MG63 (cell line): ENCODE data around the gene ETFRF1. TPM values are rescaled to one million over a fixed set of nuclear protein-coding genes. Genes with fewer than 3 reads are reported as not detected.

ENCODE experiments used
- DNase-seq: peaks from one replicate; pipeline ENCODE4 v3.0.0-alpha.2; 2020
- H3K27me3 ChIP-seq: fragments of 250-450 bp; sonication (Bioruptor Pico); 2 replicates; pipeline ENCODE4 v1.5.1; 2020; ENCODE audit warnings: mild to moderate bottlenecking, moderate library complexity
- H3K36me3 ChIP-seq: fragments of 250-450 bp; sonication (Bioruptor Pico); 2 replicates; pipeline ENCODE4 v1.5.1; 2020; ENCODE audit warnings: mild to moderate bottlenecking, moderate library complexity
- H3K4me3 ChIP-seq: fragments of 250-450 bp; sonication (Bioruptor Pico); 2 replicates; pipeline ENCODE4 v1.5.1; 2020; ENCODE audit warnings: mild to moderate bottlenecking, moderate library complexity
- H3K9me3 ChIP-seq: fragments of 250-450 bp; sonication (Bioruptor Pico); 2 replicates; pipeline ENCODE4 v1.5.1; 2020; ENCODE audit warnings: mild to moderate bottlenecking, moderate library complexity
- total RNA-seq: library from RNA; depleted of rRNA; stranded (reverse); fragments of >200 nt; shearing (Covaris generic); gene quantifications from 2 replicates; pipeline ENCODE4 v1.2.3, GENCODE V29; 2014; ENCODE audit warnings: low replicate concordance; rRNA removed

ETFRF1 gene, protein sequence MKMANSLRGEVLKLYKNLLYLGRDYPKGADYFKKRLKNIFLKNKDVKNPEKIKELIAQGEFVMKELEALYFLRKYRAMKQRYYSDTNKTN
- 25.6 and 71.4 TPM in 2 replicates for total RNA-seq

DNA sequence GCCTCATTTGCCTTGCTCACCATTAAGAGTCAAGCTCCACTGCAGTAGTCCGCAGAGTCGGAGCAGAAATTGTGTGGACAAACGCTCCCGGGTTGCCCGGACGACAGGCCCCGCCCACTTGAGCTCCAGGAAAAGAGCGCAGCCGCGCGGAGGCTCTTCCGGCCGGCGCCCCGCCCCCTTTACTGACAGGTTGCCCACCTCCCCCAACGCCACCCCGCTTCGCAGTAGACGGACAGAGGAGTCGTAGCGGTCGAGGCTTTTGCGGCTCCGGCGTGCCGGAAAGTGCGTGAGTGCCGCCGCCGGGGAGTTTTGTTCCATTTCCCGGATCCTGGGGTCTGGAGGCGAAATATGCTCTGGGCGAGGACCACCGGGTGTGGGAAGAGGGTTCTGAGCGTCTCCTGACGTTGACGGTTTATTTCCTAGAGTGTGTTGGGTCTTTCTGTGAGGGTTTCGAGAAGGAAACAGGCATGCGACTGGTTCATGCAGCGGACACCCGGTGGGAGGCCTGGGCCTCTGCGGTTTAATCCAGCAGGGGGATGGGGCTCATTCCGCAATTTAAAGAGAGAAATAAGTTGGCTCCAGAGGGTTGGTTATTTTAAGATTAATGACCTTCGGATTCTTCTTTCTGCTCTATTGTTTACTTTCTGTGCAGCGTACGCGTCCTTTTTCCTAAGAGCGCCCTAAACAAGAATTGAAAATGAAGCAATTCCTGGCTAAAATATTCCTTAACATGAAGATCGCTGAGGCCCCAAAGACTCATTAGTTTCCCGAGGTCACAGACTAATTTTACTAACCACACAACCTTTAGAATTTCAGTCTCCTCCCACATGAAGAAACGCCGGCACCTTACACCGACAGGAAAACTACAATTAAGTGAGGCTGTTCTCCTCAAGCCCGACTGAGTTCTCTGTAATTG, at the start of gene ETFRF1, which contains the start of gene DNAI7:
ETFRF1 (plus strand) TSS at position 182 of the 916 bp plus-strand sequence. CDS start 8,720 bp downstream, outside the sequence.
DNAI7 (minus strand) TSS at position 105 of the 916 bp plus-strand sequence; CDS start at position 23, 82 bp downstream.
- H3K36me3 ChIP-seq: peaks cover 16% of the 10 kb centered on the region
- peak; percentile 99 for DNase-seq
- H3K9me3 ChIP-seq: no peaks in the 10 kb centered on the region
- peak within 1 kb of the TSS; percentile 80 for H3K4me3 ChIP-seq
- H3K27me3 ChIP-seq: no peaks in the 10 kb centered on the region

DNA sequence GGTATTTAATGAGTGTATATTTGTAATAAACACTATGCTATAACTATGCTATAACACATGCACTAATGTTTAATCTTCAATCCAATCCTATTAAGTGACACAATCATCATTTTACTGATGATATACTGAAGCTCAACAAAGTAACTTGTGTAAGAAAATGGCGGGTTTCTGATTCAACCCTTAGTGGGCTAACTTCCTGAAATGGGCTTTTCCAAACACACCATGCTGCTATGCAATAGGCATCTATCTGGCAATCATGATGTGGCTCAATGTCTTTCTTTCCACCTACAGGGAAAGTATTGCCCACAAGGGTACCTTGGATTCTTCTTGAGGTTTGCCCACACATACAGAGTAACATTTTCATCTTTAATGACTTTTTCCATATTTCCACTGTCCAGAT, 48.4 kb upstream of the ETFRF1 start:
- Histone ChIP-seq H3K27me3 (no peaks in the 10 kb centered on the region), H3K36me3 (no peaks in the 10 kb centered on the region), H3K9me3 (no peaks in the 10 kb centered on the region), H3K4me3 (no peak overlapping the region)
- no peak for DNase-seq

GRCh38 chr12:25151476-25151875, 43.6 kb upstream of the ETFRF1 start:
- Histone ChIP-seq H3K36me3 (no peaks in the 10 kb centered on the region), H3K4me3 (no peak overlapping the region), H3K9me3 (no peaks in the 10 kb centered on the region), H3K27me3 (no peaks in the 10 kb centered on the region)
- peak; percentile 99 for DNase-seq

GRCh38 chr12:25152055-25152454, 43.0 kb upstream of the ETFRF1 start:
- Histone ChIP-seq H3K36me3 (no peaks in the 10 kb centered on the region), H3K9me3 (no peaks in the 10 kb centered on the region), H3K4me3 (no peak overlapping the region), H3K27me3 (no peaks in the 10 kb centered on the region)
- DNase-seq: peak; percentile 5

DNA sequence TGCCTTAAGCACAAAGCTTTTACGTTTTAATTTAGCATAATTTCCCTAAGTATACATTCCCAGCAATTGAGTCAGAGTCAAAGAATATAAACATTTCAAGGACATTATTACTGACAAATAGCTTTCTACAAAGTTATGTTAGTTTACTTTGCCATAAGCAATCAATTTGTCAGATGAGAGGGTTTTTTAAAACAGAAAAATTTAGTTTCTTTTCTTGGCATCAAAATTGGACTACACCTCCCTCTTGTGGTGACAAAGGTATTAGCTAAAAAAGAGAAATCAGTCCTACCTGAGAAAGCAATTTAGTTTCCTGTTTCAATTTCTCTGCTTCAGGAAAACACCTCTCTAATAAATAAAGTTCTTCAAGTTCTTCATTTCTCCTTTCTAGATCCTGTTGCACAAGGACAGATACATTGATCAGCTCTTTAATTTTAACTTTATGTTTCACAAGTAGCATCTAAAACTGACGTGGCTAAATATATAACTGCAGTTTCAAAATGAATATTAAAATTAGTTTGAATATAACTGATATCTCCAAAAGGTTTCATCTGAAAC, 39.9 kb upstream of the ETFRF1 start:
- Histone ChIP-seq H3K9me3 (no peaks in the 10 kb centered on the region), H3K4me3 (no peak overlapping the region), H3K27me3 (no peaks in the 10 kb centered on the region), H3K36me3 (no peaks in the 10 kb centered on the region)
- DNase-seq: no peak

GRCh38 chr12:25156061-25156460, 39.0 kb upstream of the ETFRF1 start:
- no peaks in the 10 kb centered on the region for H3K27me3 ChIP-seq
- H3K9me3 ChIP-seq: no peaks in the 10 kb centered on the region
- H3K36me3 ChIP-seq: no peaks in the 10 kb centered on the region
- H3K4me3 ChIP-seq: no peak overlapping the region
- DNase-seq: no peak

DNA sequence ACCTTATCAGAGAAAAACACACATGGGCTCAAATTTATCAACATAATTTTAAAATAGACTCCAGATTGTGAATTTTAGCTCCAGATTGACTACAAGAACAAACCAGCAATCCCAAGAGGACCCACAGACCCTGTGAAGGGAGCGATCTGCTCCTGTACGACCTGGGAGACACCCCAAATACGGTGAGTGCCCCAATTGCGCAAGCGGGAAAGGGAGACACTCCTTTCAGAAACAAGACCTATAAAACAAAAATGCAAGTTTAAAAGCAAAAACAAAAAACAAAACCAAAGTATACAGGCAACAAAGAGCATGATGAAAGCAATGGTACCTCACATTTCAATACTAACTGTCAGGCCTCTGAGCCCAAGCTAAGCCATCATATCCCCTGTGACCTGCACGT, 32.2 kb upstream of the ETFRF1 start:
- Histone ChIP-seq H3K36me3 (no peaks in the 10 kb centered on the region), H3K9me3 (no peaks in the 10 kb centered on the region), H3K27me3 (no peaks in the 10 kb centered on the region), H3K4me3 (no peak overlapping the region)
- no peak for DNase-seq

DNA sequence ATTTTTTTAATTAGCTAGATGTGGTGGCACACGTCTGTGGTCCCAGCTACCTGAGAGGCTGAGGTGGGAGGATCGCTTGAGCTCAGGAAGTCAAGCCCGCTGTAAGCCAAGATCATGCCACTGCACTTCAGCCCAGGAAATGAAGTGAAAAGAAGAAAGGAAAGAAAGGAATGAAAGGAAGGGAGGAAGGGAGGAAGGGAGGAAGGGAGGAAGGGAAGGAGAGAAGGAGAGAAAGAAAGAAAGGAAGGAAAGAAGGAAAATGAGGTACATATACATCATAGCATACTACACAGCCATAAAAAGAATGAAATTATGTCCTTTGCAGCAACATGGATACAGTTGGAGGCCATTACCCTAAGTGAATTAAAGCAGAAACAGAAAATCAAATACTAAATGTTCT, 12.3 kb upstream of the ETFRF1 start:
- Histone ChIP-seq H3K27me3 (no peaks in the 10 kb centered on the region), H3K4me3 (no peak overlapping the region), H3K36me3 (no peaks in the 10 kb centered on the region), H3K9me3 (no peaks in the 10 kb centered on the region)
- DNase-seq: no peak

- DNase-seq: no peak
- Histone ChIP-seq H3K36me3 (no peaks in the 10 kb centered on the region), H3K27me3 (no peaks in the 10 kb centered on the region), H3K4me3 (no peak overlapping the region), H3K9me3 (no peaks in the 10 kb centered on the region)
These were observed 10.9 kb upstream of the ETFRF1 start for GRCh38 chr12:25184132-25184531.

- no peaks in the 10 kb centered on the region for H3K9me3 ChIP-seq
- no peaks in the 10 kb centered on the region for H3K27me3 ChIP-seq
- DNase-seq: no peak
- H3K4me3 ChIP-seq: no peak overlapping the region
- H3K36me3 ChIP-seq: no peaks in the 10 kb centered on the region
These were observed 8.8 kb upstream of the ETFRF1 start for GRCh38 chr12:25186038-25186787.

DNA sequence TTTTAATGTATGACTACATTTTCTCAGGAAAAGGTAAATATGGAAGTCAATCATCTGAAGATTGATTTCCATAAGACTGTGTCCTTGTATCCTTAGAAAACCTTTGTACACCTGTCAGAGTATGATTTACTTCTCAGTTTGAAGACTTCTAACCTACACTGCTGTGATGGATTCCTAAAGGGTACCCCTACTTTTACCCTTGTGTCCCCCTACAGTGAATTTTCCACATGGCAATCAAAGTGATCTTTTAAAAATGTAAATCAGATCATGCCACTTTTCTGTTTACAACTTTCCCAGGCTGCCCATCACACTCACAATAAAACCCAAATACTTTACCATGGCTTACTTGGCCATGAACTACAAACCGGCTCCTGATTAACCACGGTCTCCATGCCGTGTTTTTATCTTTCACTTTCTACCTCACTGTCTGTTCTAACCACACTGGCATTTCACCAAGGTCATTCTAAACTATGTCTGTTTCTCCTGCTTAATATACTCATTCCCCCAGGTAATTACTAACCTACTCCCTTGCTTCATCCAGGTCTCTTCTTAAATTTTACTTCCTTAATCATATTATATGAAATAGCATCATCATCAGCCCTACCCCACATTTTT, 8.1 kb upstream of the ETFRF1 start:
- Histone ChIP-seq H3K27me3 (no peaks in the 10 kb centered on the region), H3K9me3 (no peaks in the 10 kb centered on the region), H3K36me3 (no peaks in the 10 kb centered on the region), H3K4me3 (0 out of 2 replicates have a peak overlapping the region, but pooled peaks have one; percentile 0)
- DNase-seq: no peak

- Histone ChIP-seq H3K27me3 (no peaks in the 10 kb centered on the region), H3K9me3 (no peaks in the 10 kb centered on the region), H3K36me3 (no peaks in the 10 kb centered on the region), H3K4me3 (no peak overlapping the region)
- DNase-seq: peak; percentile 62
These were observed 7.3 kb upstream of the ETFRF1 start for GRCh38 chr12:25187781-25188180.

GRCh38 chr12:25189656-25190055, 5.4 kb upstream of the ETFRF1 start:
- Histone ChIP-seq H3K36me3 (no peaks in the 10 kb centered on the region), H3K27me3 (no peaks in the 10 kb centered on the region), H3K9me3 (no peaks in the 10 kb centered on the region), H3K4me3 (no peak overlapping the region)
- DNase-seq: no peak

DNA sequence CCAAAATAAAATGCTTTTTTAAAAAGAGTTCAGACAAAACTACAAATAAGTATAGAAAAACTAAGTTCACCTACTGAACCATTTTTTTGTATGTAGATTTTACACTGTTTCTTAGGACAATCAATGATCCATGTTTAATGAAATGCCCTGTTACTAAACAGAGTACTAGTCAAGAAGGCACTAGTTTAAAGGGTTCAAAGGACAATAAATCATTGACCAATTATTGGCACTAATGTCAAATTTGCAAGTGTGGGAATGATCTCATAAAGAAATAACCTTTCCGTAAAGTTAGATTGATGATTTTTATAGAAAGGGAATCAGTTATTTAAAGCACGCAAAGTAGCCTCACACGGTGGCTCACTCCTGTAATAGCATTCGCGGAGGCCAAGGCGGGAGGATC, 4.2 kb upstream of the ETFRF1 start:
- no peaks in the 10 kb centered on the region for H3K9me3 ChIP-seq
- H3K36me3 ChIP-seq: no peaks in the 10 kb centered on the region; the same call in 1 of the 2 replicates
- H3K4me3 ChIP-seq: no peak overlapping the region
- no peaks in the 10 kb centered on the region for H3K27me3 ChIP-seq
- no peak for DNase-seq

DNA sequence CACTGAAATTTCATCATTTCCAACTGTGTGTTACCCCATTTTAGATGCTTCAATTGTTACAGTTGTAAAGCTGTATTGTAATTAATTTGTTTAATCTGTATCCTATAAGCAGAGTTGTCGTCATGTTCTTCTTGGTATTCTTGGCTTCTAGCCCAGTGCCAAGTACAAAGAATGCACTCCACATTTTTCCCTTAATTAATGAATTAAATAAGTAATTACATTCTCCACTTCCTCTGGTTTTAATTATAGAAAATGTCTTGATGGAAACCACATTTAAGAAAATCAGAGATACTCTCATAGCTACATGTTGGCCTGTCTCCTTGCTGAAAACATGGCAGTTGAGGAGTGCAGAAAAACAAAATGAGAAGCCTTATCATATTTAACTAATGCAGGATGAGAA, 823 bp upstream of the ETFRF1 start:
- Histone ChIP-seq H3K36me3 (peaks cover 16% of the 10 kb centered on the region), H3K27me3 (no peaks in the 10 kb centered on the region), H3K9me3 (no peaks in the 10 kb centered on the region), H3K4me3 (peak overlapping the region; percentile 80)
- no peak for DNase-seq

GRCh38 chr12:25194722-25195055, 348 bp upstream of the ETFRF1 start:
- Histone ChIP-seq H3K27me3 (no peaks in the 10 kb centered on the region), H3K36me3 (peaks cover 16% of the 10 kb centered on the region), H3K9me3 (no peaks in the 10 kb centered on the region), H3K4me3 (peak overlapping the region; percentile 80)
- no peak for DNase-seq

GRCh38 chr12:25197608-25198007, 2.6 kb downstream of the ETFRF1 start:
- Histone ChIP-seq H3K4me3 (no peak overlapping the region), H3K9me3 (no peaks in the 10 kb centered on the region), H3K36me3 (peaks cover 16% of the 10 kb centered on the region), H3K27me3 (no peaks in the 10 kb centered on the region)
- DNase-seq: no peak
